ENCODE results near the gene CIAO1. TPM values are rescaled to one million over a fixed set of nuclear protein-coding genes. Genes with fewer than 3 reads are reported as not detected.

The CIAO1 gene
- total and polyA plus RNA-seq, 2 of the 13 experiments (the other 11 are each of a cell fraction or from before 2014, with no cell fraction given): 99.3 to 120 TPM

- TF ChIP-seq IRF2 (CRISPR knock-in tag; IDR thresholded peaks at IDR 0.05) (no peak), THAP7 (CRISPR knock-in tag; IDR thresholded peaks at IDR 0.05) (no peak), NONO (IDR thresholded peaks at IDR 0.05) (no peak), NONO (CRISPR knock-in tag; conservative IDR thresholded peaks at IDR 0.05) (no peak)
These were observed 53.4 kb downstream of the CIAO1 start (continued) for GRCh38 chr2:96319396-96319795.

- Histone ChIP-seq H2AFZ (ENCODE audit: low read length) (no peak overlapping the region), H3K79me2 (ENCODE audit: insufficient read depth, low read length) (no peaks in the 10 kb centered on the region), H3K27ac (ENCODE audit: extremely low read length, insufficient read depth, low read length) (no peak overlapping the region), H3K4me2 (ENCODE audit: low read depth, low read length) (peak overlapping the region; percentile 93), H3K27me3 (ENCODE audit: control insufficient read depth in 1 of 2, insufficient read depth in 2 of 2, low read length in 2 of 2) (peaks cover 7 to 29% of the 10 kb centered on the region in 2 experiments; a peak in 4 of 5 replicates), H3K9me3 (ENCODE audit: low read length) (no peaks in the 10 kb centered on the region), H3K4me1 (ENCODE audit: insufficient read depth, low read length) (peaks cover 66% of the 10 kb centered on the region), H3K36me3 (replicated peaks in 1 of 2; ENCODE audit: control insufficient read depth in 1 of 2, insufficient read depth in 2 of 2, low read length in 2 of 2) (no peaks in the 10 kb centered on the region), H3K4me3 (replicated peaks in 1 of 3; ENCODE audit: insufficient read depth in 1 of 3, low read depth in 2 of 3, low read length in 3 of 3) (peak overlapping the region in 1 of 3 experiments; percentile 61; a peak in 1 of 6 replicates), H4K20me1 (ENCODE audit: insufficient read depth, low read length) (no peaks in the 10 kb centered on the region), H3K9ac (ENCODE audit: insufficient read depth, low read depth, low read length) (no peak overlapping the region)
- intact Hi-C loops (cut with micrococcal nuclease; ENCODE audit: unreplicated experiment): loop anchor here (10.0 kb wide), 1 partner anchor 116 kb away; the partner anchor contains the start of gene STARD7
- POLR2A ChIA-PET: interaction anchor here (0.9 to 5.0 kb wide), 7 partner anchors 13 to 112 kb away, joined by 3 to 45 read pairs (median 3); partner anchors contain the start of genes CIAO1, NCAPH, SNRNP200 and STARD7
- FAIRE-seq (no peak), ATAC-seq (no peak), DNase-seq (ENCODE audit: low spot score) (no peak)
- CTCF ChIA-PET (ENCODE audit: low intra/inter-chr PET ratio, low total read pairs): no interaction called here
- in situ Hi-C loops (cut with HindIII; ENCODE audit: extremely low pct_ligation_motif_present, low pct_unique_long_range_greater_than_20kb): no loop called here
- no TSS peak for BruUV-seq (replicated peaks)
- 64% methylated on average over 3 of the region's 3 CpGs for WGBS (ENCODE audit: low lambda C conversion rate)
- TF ChIP-seq TFAP4 (IDR thresholded peaks at IDR 0.05; ENCODE audit: borderline replicate concordance, low read depth): no peak
- TF ChIP-seq SNAPC4 (CRISPR knock-in tag; IDR thresholded peaks at IDR 0.05): no peak
- TF ChIP-seq IRF9 (CRISPR knock-in tag; IDR thresholded peaks at IDR 0.05; ENCODE audit: borderline replicate concordance): no peak
- TF ChIP-seq ZNF512 (CRISPR knock-in tag; IDR thresholded peaks at IDR 0.05): no peak
- no peak for TF ChIP-seq ZBTB49 (CRISPR knock-in tag; IDR thresholded peaks at IDR 0.05; ENCODE audit: borderline replicate concordance)
These were observed 54.3 kb downstream of the CIAO1 start for GRCh38 chr2:96320326-96320725.

All from HepG2 (cell line).